Stimulated activated naive B cell treated with anti-CD40 and anti-IgM and Interleukin-4, amounts not matched to agents 10 μg/mL and 1 μg/mL and 100 μg/mL, for 72 hours (primary cell): ENCODE data around the gene KRT76.

Experiments
- ATAC-seq, 2 donors: fragments of 150-1000 bp; cut with Tn5 transposase; replicated peaks; 2 replicates each; pipeline ENCODE4 v1.10.0; 2021; ENCODE audit warnings: moderate library complexity in 1 of 2
- DNase-seq: peaks from one replicate; pipeline ENCODE4 v3.0.0; 2021
- H3K27ac Mint-ChIP-seq: one replicate; pipeline ENCODE4 v1.8.0; 2022; ENCODE audit warnings: mild to moderate bottlenecking, mixed read lengths
- H3K27me3 Mint-ChIP-seq, 2 donors: one replicate each; pipeline ENCODE4 v1.8.0; 2022; ENCODE audit warnings: mixed read lengths in 2 of 2
- H3K36me3 Mint-ChIP-seq, 2 donors: one replicate each; pipeline ENCODE4 v1.8.0; 2022; ENCODE audit warnings: mixed read lengths in 2 of 2, mild to moderate bottlenecking in 1 of 2
- H3K4me1 Mint-ChIP-seq, 2 donors: one replicate each; pipeline ENCODE4 v1.8.0; 2022; ENCODE audit warnings: mixed read lengths in 2 of 2, mild to moderate bottlenecking in 1 of 2
- H3K4me3 Mint-ChIP-seq, 2 donors: one replicate each; pipeline ENCODE4 v1.8.0; 2022; ENCODE audit warnings: mild to moderate bottlenecking in 2 of 2, mixed read lengths in 2 of 2, moderate library complexity in 1 of 2
- H3K9me3 Mint-ChIP-seq, 2 donors: one replicate each; pipeline ENCODE4 v1.8.0; 2022; ENCODE audit warnings: mixed read lengths in 2 of 2, mild to moderate bottlenecking in 1 of 2

KRT76 gene

DNA sequence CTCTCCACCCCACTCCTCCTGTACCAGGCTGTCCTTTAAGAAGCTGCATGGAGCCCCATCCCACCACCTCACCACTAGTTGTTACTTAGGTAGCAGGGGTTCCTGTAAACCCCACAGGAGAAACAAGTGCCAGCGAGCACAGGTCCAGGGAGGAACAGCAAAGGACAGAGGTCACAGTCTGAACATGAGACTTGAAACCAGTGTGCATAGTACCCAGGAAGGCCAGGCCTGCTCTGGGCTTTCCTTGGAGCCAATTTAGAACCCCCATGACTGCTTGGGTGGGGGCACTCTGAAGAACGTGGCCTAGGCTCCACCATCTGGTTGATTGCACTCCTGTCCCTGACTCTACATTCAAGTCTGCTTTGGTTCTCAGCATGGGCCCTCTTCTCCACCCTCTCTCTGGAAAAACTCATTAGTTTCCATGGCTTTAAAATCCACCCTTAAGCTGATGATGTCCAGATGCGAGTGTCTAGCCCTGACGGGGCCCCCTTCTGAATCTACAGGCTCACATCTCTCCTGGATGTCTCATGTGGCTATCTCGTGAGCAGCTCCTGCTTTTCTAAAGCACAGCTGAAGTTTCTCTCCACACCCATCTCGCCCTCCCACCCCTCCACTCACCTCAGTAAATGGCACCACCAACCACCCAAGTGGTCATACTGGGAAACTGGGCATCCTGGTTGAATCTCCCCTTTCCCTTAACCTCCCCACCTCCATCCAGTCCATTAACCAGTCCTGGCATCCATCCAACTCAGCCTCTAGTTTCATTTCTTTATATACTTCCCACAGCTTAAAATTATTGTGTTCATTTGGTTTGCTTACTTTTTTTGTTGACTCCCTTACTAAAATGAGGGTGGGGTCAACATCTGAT lies 10.4 kb upstream of the KRT76 start:
- Mint-ChIP-seq H3K4me1 (peaks cover 4 to 5% of the 10 kb centered on the region in 2 donors), H3K27me3 (peaks cover 47 to 65% of the 10 kb centered on the region in 2 donors), H3K36me3 (no peaks in the 10 kb centered on the region), H3K9me3 (peaks cover 2 to 4% of the 10 kb centered on the region in 2 donors), H3K27ac (no peak overlapping the region), H3K4me3 (no peak overlapping the region)
- ATAC-seq = no peak
- no peak for DNase-seq

DNA sequence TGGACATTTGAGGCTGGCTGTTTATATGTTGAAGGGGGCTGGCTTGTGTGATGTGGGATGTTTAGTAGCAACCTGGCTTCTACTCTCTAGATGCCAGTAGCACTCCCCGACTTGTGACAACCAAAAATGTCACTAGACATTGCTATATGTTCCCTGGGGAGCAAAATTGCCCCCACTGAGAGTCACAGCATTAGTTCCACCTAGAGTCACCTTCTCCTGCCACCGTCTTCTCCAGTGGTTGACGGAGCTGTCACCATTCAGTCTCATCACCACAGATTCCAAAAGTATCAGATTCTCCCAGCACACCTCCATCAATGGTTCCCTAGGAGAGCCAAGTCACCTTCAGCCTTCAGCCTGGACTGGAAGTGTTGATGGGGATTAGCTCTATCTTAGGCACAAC lies 7.8 kb upstream of the KRT76 start:
- H3K9me3 Mint-ChIP-seq = peaks cover 2 to 4% of the 10 kb centered on the region in 2 donors

DNA sequence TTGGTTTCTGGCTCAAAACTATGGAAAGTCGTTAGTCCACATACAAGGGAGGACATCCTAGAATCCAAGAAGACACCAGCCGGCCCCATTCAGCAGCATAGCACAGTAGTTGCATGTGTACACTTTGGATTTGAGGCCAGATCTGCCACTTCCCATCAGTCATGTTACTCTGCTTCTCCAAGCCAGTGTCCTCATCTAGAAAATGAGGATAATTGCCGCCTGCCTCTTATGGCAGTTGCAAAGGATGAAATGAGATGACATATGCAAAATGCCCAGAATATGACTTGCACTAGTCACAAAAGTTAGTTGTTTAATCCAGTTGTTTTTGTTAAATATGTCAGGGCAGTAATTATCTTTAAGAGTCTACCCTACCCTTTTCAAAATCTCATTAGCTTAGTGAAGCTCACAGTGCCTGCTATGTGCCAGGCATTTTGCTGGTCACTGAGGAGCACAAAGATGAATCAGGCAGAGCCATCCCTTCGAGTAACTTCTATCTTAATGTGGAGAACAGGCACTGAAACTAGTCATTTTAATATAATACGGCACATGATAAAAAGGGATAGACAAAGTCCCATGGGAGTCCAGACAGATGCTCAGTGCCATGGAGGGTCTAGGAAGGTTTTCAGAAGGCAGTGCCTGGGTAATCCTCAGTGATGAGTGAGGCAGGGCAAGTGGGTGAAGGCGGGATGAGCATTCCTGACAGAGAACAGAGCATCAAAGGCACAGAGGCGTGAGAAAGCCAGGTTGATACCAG lies 6.6 kb upstream of the KRT76 start:
- Mint-ChIP-seq H3K36me3 (no peaks in the 10 kb centered on the region), H3K4me1 (no peaks in the 10 kb centered on the region), H3K4me3 (no peak overlapping the region), H3K27me3 (peaks cover 29 to 45% of the 10 kb centered on the region in 2 donors), H3K27ac (no peak overlapping the region), H3K9me3 (peaks cover 2 to 4% of the 10 kb centered on the region in 2 donors)
- ATAC-seq (no peak), DNase-seq (no peak)

More for the DNA sequence above, 7.8 kb upstream of the KRT76 start:
- no peak overlapping the region for H3K4me3 Mint-ChIP-seq
- H3K4me1 Mint-ChIP-seq = peaks cover 0 to 2% of the 10 kb centered on the region in 2 donors
- no peaks in the 10 kb centered on the region for H3K36me3 Mint-ChIP-seq
- no peak overlapping the region for H3K27ac Mint-ChIP-seq
- no peak for DNase-seq
- ATAC-seq = no peak
- H3K27me3 Mint-ChIP-seq = peaks cover 37 to 52% of the 10 kb centered on the region in 2 donors

DNA sequence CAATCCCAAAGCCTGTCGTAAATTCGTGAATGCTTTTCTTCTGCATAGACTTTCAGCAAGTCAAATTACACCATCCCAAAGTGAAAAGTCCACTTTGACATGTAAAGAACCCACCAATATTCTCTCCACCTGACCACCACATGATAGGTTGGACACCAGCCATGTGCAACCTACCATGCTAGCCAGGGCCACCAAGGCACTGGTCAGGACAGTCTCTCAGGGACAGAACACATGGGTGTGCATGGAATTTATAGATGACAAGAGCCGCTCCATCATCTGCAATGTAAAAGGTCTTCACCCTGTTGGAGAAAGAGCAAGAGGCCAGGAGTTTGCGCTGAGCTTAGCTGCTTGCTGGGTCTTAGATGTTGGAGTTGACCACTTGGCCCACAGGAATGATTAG lies 5.4 kb upstream of the KRT76 start:
- peaks cover 2 to 4% of the 10 kb centered on the region in 2 donors for H3K9me3 Mint-ChIP-seq
- DNase-seq (no peak), ATAC-seq (no peak)
- H3K4me3 Mint-ChIP-seq = no peak overlapping the region
- no peaks in the 10 kb centered on the region for H3K36me3 Mint-ChIP-seq
- no peak overlapping the region for H3K27ac Mint-ChIP-seq
- H3K27me3 Mint-ChIP-seq = peaks cover 28 to 39% of the 10 kb centered on the region in 2 donors
- H3K4me1 Mint-ChIP-seq = no peaks in the 10 kb centered on the region

DNA sequence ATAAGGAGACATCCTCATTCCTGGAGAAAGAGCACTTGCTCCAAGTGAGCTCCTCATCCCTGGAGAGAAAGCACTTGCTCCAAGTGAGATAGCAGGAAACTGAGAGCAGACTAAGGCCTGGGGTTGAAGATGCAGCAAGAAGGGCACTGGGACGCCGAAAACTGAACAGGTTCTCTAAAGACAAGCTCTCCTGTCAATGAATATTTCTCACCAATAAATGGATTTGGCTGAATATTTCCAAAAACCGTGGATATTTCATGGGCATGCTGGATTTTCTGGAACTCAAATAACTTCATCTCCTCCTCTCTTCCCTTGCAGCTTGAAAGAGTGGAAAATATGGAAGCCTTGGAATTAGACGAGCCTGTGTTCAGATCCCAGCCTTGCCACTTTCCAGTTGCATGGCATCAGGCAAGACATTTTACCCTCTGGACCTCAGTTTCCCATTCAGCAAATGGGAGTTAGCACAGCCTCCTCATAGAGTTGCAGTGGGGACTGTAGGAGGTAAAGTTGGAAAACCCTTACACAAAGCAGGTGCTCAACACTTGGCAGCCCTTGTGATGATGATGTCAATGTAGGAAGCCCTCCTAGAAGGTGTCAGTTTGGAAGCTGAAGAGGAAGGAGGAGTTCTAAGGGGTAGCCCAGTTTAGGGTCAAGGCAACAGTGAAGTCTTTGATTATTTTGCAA lies 4.4 kb upstream of the KRT76 start:
- peaks cover 28 to 46% of the 10 kb centered on the region in 2 donors for H3K27me3 Mint-ChIP-seq
- no peak for ATAC-seq
- no peak overlapping the region for H3K27ac Mint-ChIP-seq
- no peaks in the 10 kb centered on the region for H3K4me1 Mint-ChIP-seq
- H3K36me3 Mint-ChIP-seq = no peaks in the 10 kb centered on the region
- H3K9me3 Mint-ChIP-seq = peaks cover 2 to 4% of the 10 kb centered on the region in 2 donors
- no peak for DNase-seq
- H3K4me3 Mint-ChIP-seq = no peak overlapping the region

DNA sequence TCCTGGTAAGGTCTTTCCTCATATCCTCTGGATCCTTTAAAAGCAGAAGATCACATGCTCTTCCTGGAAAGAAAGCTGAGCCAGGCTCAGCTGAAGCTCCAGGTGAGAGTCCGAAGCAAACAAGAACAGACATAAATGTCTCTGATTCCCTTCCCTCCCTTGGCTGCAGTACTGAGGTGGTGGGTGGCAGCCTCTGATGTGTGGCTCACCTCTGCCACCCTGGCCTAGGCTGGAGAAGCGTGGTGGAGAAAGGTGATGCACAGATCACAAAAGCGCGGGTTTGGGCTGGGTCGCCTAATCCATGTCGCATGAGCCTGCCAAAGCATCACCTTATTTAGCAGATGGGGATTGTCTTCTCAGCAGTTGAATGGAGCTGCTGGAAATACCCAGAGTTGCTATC lies 2.8 kb upstream of the KRT76 start:
- Mint-ChIP-seq H3K36me3 (no peaks in the 10 kb centered on the region), H3K4me3 (no peak overlapping the region), H3K9me3 (no peaks in the 10 kb centered on the region), H3K4me1 (no peaks in the 10 kb centered on the region), H3K27ac (no peak overlapping the region), H3K27me3 (peaks cover 24 to 39% of the 10 kb centered on the region in 2 donors)
- no peak for DNase-seq
- ATAC-seq = no peak

DNA sequence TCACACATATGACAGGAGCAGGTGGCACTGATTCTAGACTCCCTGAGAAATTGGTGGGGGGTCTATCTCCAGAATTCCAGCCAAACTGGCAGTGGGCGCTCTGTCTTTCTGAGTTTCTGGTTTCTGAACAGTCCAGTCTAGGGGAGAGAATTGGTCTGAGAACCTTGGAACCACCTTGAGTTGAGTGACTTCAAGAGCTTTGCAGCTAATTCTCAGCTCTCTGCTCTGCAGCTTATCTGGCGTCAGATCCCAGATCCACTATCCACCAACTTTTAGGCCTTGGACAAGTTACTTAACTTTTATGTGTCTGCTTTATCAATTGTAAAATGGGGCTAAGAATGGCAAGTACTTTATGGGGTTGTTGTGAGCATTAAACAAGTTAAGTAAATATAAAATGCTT lies 1.7 kb upstream of the KRT76 start:
- Mint-ChIP-seq H3K36me3 (no peaks in the 10 kb centered on the region), H3K27me3 (peaks cover 17 to 29% of the 10 kb centered on the region in 2 donors), H3K4me3 (no peak overlapping the region), H3K4me1 (no peaks in the 10 kb centered on the region), H3K27ac (no peak overlapping the region), H3K9me3 (no peaks in the 10 kb centered on the region)
- DNase-seq (no peak), ATAC-seq (no peak)

DNA sequence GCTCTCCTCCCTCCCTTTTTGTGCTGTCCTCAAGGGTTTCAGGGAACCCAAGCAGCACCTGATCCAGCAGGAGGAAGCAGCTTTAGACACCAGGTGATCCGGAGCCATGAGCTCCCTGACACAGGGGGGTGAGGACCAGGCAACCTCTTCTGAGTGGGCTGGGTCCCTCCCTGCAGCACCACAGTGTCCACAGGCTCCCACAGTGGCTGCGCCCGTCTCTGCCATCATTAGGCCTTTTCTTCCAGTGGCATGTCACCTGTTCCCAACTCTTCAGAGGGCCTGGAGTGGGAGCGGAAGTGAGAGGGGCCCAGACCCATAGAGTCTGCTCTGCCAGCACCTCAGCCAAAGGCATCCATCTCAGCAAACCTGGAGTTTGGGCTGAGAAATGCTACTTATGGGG lies 421 bp upstream of the KRT76 start:
- ATAC-seq (no peak), DNase-seq (no peak)
- no peaks in the 10 kb centered on the region for H3K4me1 Mint-ChIP-seq
- H3K4me3 Mint-ChIP-seq = no peak overlapping the region
- H3K27me3 Mint-ChIP-seq = peaks cover 13 to 21% of the 10 kb centered on the region in 2 donors
- H3K36me3 Mint-ChIP-seq = no peaks in the 10 kb centered on the region
- H3K9me3 Mint-ChIP-seq = no peaks in the 10 kb centered on the region
- no peak overlapping the region for H3K27ac Mint-ChIP-seq

DNA sequence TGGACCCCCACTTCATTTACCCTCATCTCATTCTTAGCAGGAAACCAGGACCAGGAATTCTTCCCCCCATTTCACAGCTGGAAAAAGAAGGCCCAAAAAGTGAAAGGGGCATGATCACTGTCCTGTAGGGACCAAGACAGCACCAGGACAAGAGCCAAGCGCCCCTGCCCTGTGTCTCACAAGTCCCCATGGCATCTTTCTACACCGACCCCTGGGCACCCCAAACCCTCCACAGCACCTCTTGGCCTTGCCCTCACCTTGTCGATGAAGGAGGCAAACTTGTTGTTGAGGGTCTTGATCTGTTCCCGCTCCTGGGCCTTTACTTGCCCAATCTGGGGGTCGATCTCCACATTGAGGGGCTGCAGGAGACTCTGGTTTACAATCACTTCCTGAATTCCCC lies 710 bp downstream of the KRT76 start:
- Mint-ChIP-seq H3K36me3 (no peaks in the 10 kb centered on the region), H3K4me3 (no peak overlapping the region), H3K4me1 (no peaks in the 10 kb centered on the region), H3K9me3 (no peaks in the 10 kb centered on the region), H3K27ac (no peak overlapping the region), H3K27me3 (peaks cover 17 to 21% of the 10 kb centered on the region in 2 donors)
- DNase-seq (no peak), ATAC-seq (no peak)

DNA sequence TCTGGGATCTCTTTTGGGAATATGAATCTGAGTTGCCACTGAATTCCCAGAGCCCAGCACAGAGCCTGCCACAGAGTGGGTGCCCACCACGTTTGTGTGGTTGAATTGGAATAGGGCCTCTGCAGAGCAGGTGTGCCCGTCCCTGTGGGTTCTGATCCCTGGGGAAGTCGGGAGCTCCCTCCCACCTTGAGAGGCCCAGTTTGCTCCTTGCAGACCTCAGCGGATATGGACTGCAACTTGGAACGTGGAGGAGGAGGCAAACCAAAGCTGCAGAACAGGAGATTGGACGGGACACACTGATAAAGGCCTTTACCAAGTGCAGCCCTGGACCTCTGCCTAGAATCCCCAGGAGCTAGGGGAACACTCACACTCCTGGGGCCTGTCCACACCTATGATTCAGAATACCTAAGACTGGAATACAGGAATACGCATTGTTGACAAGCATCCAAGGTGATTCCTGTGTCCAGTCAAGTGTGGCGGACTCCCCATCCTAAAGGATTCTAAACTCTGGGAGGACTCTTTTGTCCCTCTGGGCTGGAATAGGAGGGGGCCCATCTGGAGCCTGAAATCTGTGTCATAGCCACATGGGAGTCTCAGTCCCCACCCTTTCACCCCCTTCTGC lies 2.4 kb downstream of the KRT76 start:
- peaks cover 18 to 22% of the 10 kb centered on the region in 2 donors for H3K27me3 Mint-ChIP-seq
- no peak for ATAC-seq
- no peaks in the 10 kb centered on the region for H3K36me3 Mint-ChIP-seq
- H3K4me3 Mint-ChIP-seq = no peak overlapping the region
- H3K9me3 Mint-ChIP-seq = peaks cover 0 to 3% of the 10 kb centered on the region in 2 donors
- H3K4me1 Mint-ChIP-seq = no peaks in the 10 kb centered on the region
- DNase-seq = no peak
- no peak overlapping the region for H3K27ac Mint-ChIP-seq

DNA sequence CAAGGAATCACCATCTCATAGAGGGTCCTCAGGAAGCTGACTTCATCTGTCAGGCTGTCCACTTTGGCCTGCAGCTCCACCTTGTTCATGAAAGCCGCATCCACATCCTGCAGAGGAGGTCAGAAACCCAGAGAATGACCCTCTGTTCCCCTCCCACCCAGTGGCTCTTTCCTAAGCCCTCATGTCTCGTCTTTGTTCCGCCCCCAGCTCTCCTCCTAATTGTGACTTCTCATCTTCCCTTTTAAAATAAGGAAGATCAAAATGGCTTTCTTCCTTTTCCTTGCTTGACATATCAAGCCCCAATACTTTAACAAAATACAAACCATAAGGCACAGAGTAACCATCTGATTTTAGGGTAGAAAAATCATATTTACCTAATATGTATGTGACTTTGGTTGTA lies 4.4 kb downstream of the KRT76 start:
- Mint-ChIP-seq H3K4me3 (no peak overlapping the region), H3K36me3 (no peaks in the 10 kb centered on the region), H3K9me3 (peaks cover 0 to 3% of the 10 kb centered on the region in 2 donors), H3K27ac (no peak overlapping the region), H3K4me1 (no peaks in the 10 kb centered on the region), H3K27me3 (peaks cover 24 to 27% of the 10 kb centered on the region in 2 donors)
- ATAC-seq (no peak), DNase-seq (no peak)

DNA sequence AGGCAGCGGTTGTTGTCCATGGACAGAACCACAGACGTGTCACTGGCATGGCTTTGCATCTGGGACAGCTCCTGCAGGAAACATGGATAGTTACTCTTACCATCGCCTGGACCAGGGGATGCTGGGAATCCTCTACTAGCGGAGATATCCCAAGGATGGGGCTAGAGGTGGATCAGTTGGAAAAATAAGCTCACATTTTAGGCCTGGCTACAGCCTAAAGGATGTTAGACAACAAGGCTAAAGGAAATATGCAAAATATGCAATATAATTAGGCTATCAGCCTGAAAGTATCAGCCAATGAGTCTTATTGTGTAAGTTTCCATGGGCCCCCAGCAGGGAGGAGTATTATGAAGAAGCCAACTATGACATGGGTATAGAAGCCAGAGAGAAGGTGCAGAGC lies 5.0 kb downstream of the KRT76 start:
- ATAC-seq (no peak), DNase-seq (no peak)
- Mint-ChIP-seq H3K36me3 (no peaks in the 10 kb centered on the region), H3K4me1 (no peaks in the 10 kb centered on the region), H3K27me3 (peaks cover 28 to 31% of the 10 kb centered on the region in 2 donors), H3K27ac (no peak overlapping the region), H3K4me3 (no peak overlapping the region), H3K9me3 (peaks cover 0 to 3% of the 10 kb centered on the region in 2 donors)

DNA sequence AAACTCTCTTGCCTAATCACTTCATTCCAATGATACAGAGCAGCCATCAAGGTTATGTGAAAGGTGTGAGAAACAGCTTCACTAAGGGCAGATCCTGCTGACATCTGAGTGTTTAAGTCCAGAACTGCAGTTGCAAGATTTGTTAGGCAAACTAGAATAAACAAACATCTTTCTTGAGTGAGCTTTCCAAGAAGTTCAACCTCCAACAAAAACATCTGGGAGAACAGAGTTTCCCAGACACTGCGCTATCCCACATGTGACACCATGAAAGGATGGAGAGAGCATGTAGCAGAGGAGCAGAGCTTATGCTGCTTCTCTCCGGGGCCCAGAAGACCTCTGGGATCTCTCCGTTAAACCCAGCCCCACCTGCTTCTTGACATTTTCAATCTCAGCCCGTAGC lies 5.6 kb downstream of the KRT76 start:
- DNase-seq (no peak), ATAC-seq (no peak)
- Mint-ChIP-seq H3K9me3 (peaks cover 0 to 3% of the 10 kb centered on the region in 2 donors), H3K4me1 (no peaks in the 10 kb centered on the region), H3K4me3 (no peak overlapping the region), H3K36me3 (no peaks in the 10 kb centered on the region), H3K27ac (no peak overlapping the region), H3K27me3 (peaks cover 28% of the 10 kb centered on the region in 2 donors)

DNA sequence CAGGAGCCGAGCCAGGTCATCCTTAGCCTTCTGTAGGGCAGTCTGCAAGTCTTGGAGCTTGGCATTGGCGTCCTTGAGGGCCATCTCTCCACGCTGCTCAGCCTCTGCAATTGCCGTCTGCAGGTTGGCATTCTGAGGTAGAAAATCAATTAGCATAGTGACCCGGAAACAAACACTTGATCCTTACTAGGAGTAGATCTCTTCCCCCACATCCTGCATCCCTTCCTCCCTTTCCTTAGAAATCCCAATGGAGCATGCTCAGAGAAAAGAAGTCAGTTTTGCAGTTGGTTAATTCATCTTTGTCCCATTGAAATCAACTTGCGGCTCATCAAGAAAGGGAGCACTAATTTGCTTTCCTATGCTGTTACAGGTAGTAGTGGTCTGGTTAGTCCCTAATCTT lies 6.1 kb downstream of the KRT76 start:
- no peaks in the 10 kb centered on the region for H3K4me1 Mint-ChIP-seq
- H3K27me3 Mint-ChIP-seq = peaks cover 29 to 32% of the 10 kb centered on the region in 2 donors
- H3K27ac Mint-ChIP-seq = no peak overlapping the region
- H3K36me3 Mint-ChIP-seq = no peaks in the 10 kb centered on the region
- H3K9me3 Mint-ChIP-seq = peaks cover 0 to 3% of the 10 kb centered on the region in 2 donors
- H3K4me3 Mint-ChIP-seq = no peak overlapping the region
- ATAC-seq (no peak), DNase-seq (no peak)
